Measurements from ENCODE around the gene ZNF639.

Gene ZNF639

DNA sequence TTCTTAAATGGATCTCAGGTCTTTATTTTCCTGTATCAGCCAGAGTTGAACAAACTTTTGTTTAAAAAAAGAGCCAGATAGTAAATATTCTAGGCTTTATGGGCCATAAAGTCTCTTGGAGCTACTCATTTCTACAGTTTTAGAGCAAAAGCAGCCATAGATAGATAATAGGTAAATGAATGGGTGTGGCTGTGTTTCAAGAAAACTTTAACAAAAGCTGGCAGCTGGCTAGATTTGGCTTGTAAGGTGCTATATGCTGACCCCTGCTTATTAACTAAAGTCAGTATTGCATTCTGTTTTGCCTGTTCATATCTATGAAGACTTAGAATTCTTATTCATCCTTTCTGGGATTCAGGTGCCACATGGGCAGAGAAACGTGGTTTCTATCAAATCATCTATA, 53.6 kb downstream of the ZNF639 start:
- DNase-seq (ENCODE audit: extremely low spot score): no peak
- TF ChIP-seq, protein P1, sequence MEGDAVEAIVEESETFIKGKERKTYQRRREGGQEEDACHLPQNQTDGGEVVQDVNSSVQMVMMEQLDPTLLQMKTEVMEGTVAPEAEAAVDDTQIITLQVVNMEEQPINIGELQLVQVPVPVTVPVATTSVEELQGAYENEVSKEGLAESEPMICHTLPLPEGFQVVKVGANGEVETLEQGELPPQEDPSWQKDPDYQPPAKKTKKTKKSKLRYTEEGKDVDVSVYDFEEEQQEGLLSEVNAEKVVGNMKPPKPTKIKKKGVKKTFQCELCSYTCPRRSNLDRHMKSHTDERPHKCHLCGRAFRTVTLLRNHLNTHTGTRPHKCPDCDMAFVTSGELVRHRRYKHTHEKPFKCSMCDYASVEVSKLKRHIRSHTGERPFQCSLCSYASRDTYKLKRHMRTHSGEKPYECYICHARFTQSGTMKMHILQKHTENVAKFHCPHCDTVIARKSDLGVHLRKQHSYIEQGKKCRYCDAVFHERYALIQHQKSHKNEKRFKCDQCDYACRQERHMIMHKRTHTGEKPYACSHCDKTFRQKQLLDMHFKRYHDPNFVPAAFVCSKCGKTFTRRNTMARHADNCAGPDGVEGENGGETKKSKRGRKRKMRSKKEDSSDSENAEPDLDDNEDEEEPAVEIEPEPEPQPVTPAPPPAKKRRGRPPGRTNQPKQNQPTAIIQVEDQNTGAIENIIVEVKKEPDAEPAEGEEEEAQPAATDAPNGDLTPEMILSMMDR (IDR thresholded peaks at IDR 0.05; ENCODE audit: control extremely low read depth, extremely low read depth, low read depth, missing control alignments): no peak
- POLR2A ChIA-PET: no interaction called here
- CTCF ChIA-PET: interaction anchor here (1.5 kb wide), 1 partner anchor 12 kb away, joined by 3 read pairs; no protein-coding TSS in a partner anchor
